ENCODE data around the gene DIP2A.

DNA sequence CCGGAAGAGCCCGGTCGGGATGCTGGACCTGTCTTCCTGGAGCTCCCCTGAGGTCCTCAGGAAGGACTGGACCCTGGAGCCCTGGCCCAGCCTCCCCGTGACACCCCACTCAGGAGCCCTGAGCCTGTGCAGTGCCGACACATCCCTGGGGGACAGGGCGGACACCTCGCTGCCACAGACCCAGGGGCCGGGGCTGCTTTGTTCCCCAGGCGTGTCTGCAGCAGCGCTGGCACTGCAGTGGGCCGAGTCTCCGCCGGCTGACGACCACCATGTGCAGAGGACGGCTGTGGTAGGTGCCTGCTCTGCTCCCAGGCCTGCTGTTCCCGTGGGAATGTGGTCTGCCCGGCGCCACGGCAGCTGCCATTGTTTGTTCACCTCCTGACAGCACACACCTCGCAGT, 42.1 kb upstream of the DIP2A start:
- TF ChIP-seq, protein P1, sequence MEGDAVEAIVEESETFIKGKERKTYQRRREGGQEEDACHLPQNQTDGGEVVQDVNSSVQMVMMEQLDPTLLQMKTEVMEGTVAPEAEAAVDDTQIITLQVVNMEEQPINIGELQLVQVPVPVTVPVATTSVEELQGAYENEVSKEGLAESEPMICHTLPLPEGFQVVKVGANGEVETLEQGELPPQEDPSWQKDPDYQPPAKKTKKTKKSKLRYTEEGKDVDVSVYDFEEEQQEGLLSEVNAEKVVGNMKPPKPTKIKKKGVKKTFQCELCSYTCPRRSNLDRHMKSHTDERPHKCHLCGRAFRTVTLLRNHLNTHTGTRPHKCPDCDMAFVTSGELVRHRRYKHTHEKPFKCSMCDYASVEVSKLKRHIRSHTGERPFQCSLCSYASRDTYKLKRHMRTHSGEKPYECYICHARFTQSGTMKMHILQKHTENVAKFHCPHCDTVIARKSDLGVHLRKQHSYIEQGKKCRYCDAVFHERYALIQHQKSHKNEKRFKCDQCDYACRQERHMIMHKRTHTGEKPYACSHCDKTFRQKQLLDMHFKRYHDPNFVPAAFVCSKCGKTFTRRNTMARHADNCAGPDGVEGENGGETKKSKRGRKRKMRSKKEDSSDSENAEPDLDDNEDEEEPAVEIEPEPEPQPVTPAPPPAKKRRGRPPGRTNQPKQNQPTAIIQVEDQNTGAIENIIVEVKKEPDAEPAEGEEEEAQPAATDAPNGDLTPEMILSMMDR (IDR thresholded peaks at IDR 0.05; ENCODE audit: low read depth, low read length, poor library complexity, severe bottlenecking) = no peak
- TF ChIP-seq EZH2phosphoT487 (IDR thresholded peaks at IDR 0.05; ENCODE audit: borderline replicate concordance, low read length) = no peak
